KOPT-K1 (cell line): ENCODE data around the gene OR2L5.

Experiments used
- H3K27ac ChIP-seq: fragments of 200-600 bp; sonication (generic); 2 replicates; pipeline ENCODE4 v1.5.1; 2016; ENCODE audit warnings: antibody characterized with exemption, mild to moderate bottlenecking, low read depth, low read length; ENCODE audit not compliant: poor library complexity, severe bottlenecking
- H3K36me3 ChIP-seq: fragments of 200-600 bp; sonication (generic); 2 replicates; pipeline ENCODE4 v1.5.1; 2017; ENCODE audit warnings: antibody characterized with exemption, mild to moderate bottlenecking, low read length, moderate library complexity; ENCODE audit not compliant: insufficient read depth
- H3K9me3 ChIP-seq: fragments of 200-600 bp; sonication (generic); 2 replicates; pipeline ENCODE4 v1.5.1; 2017; ENCODE audit warnings: antibody characterized with exemption, low read length, mild to moderate bottlenecking; ENCODE audit not compliant: insufficient read depth, poor library complexity, severe bottlenecking

Gene OR2L5

DNA sequence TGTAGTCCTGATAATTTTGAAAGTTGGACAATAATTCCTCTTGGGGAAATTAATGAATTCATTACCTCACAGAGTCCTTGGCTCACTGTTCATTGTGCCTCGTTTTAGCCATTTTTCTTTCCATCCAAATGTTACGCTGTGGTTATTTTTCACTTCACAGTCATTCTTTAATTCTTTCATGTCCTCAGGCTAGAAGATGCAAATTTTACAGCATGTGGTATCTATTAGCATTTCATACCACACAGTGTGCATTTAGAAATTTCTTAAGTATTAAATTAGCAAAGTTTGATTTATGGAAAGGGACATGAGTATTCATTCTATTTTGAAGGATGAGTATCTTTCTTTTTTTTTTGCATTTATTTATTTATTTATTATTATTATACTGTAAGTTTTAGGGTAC, 51.6 kb downstream of the OR2L5 start:
- H3K27ac ChIP-seq = no peak overlapping the region
- H3K9me3 ChIP-seq = no peaks in the 10 kb centered on the region
- no peaks in the 10 kb centered on the region for H3K36me3 ChIP-seq

GRCh38 chr1:248065604-248066003, 52.1 kb downstream of the OR2L5 start:
- Histone ChIP-seq H3K9me3 (no peaks in the 10 kb centered on the region), H3K36me3 (no peaks in the 10 kb centered on the region), H3K27ac (no peak overlapping the region)
